Nephron (organoid): ENCODE measurements around the gene PKHD1.

Source experiments
- H3K27ac Mint-ChIP-seq, 3 experiments: 2 replicates each; pipeline ENCODE4 v1.8.0; 2020; ENCODE audit warnings: mixed read lengths in 3 of 3, mild to moderate bottlenecking in 2 of 3, moderate library complexity in 1 of 3
- H3K27me3 Mint-ChIP-seq: 2 replicates; pipeline ENCODE4 v1.8.0; 2021; ENCODE audit warnings: low read depth, mild to moderate bottlenecking, moderate library complexity, mixed read lengths
- H3K36me3 Mint-ChIP-seq: 2 replicates; pipeline ENCODE4 v1.8.0; 2020; ENCODE audit warnings: low read depth, mixed read lengths
- H3K4me1 Mint-ChIP-seq: 2 replicates; pipeline ENCODE4 v1.8.0; 2020; ENCODE audit warnings: mixed read lengths
- H3K4me3 Mint-ChIP-seq, 3 experiments: 2 replicates each; pipeline ENCODE4 v1.8.0; 2020; ENCODE audit warnings: mild to moderate bottlenecking in 3 of 3, mixed read lengths in 3 of 3, moderate library complexity in 2 of 3
- H3K9me3 Mint-ChIP-seq: 2 replicates; pipeline ENCODE4 v1.8.0; 2020; ENCODE audit warnings: mixed read lengths
- CTCF ChIP-seq, 3 experiments: fragments of 200-600 bp; sonication (generic); IDR thresholded peaks; one replicate each; pipeline ENCODE4 v1.5.0; 2021; ENCODE audit warnings: antibody characterized with exemption in 3 of 3; ENCODE audit not compliant: unreplicated experiment in 3 of 3

Gene PKHD1

GRCh38 chr6:52053038-52053695 lies 34.2 kb downstream of the PKHD1 start:
- no peaks in the 10 kb centered on the region for H3K4me1 Mint-ChIP-seq
- peak overlapping the region; percentile 48 to 70 (median 63) for H3K27ac Mint-ChIP-seq
- no peak overlapping the region for H3K4me3 Mint-ChIP-seq
- peaks cover 4% of the 10 kb centered on the region for H3K36me3 Mint-ChIP-seq
- H3K27me3 Mint-ChIP-seq: peaks cover 6% of the 10 kb centered on the region
- no peak for TF ChIP-seq CTCF (IDR thresholded peaks at IDR 0.05; ENCODE audit: unreplicated experiment in 3 of 3)
- H3K9me3 Mint-ChIP-seq: no peaks in the 10 kb centered on the region

GRCh38 chr6:52050051-52050405 lies 37.4 kb downstream of the PKHD1 start:
- Mint-ChIP-seq H3K27ac (peak overlapping the region in 1 of 3 experiments; percentile 18), H3K9me3 (no peaks in the 10 kb centered on the region), H3K4me1 (peaks cover 26% of the 10 kb centered on the region), H3K27me3 (peaks cover 6% of the 10 kb centered on the region), H3K4me3 (no peak overlapping the region), H3K36me3 (no peaks in the 10 kb centered on the region)
- TF ChIP-seq CTCF (IDR thresholded peaks at IDR 0.05; ENCODE audit: unreplicated experiment in 3 of 3): no peak

- H3K4me3 Mint-ChIP-seq: no peak overlapping the region
- H3K36me3 Mint-ChIP-seq: no peaks in the 10 kb centered on the region
- TF ChIP-seq CTCF (IDR thresholded peaks at IDR 0.05; ENCODE audit: unreplicated experiment in 3 of 3): peak; percentile 69 to 75 (median 69)
- H3K9me3 Mint-ChIP-seq: no peaks in the 10 kb centered on the region
- peak overlapping the region in 2 of 3 experiments; percentile 28 to 57 for H3K27ac Mint-ChIP-seq
- H3K4me1 Mint-ChIP-seq: peaks cover 29% of the 10 kb centered on the region
- H3K27me3 Mint-ChIP-seq: peaks cover 6% of the 10 kb centered on the region
Measured at GRCh38 chr6:52049252-52050050, 38.0 kb downstream of the PKHD1 start.

- no peaks in the 10 kb centered on the region for H3K27me3 Mint-ChIP-seq
- no peak for TF ChIP-seq CTCF (IDR thresholded peaks at IDR 0.05; ENCODE audit: unreplicated experiment in 3 of 3)
- peaks cover 29% of the 10 kb centered on the region for H3K4me1 Mint-ChIP-seq
- peak overlapping the region in 1 of 3 experiments; percentile 17 for H3K4me3 Mint-ChIP-seq
- H3K36me3 Mint-ChIP-seq: peaks cover 6% of the 10 kb centered on the region
- H3K9me3 Mint-ChIP-seq: no peaks in the 10 kb centered on the region
- H3K27ac Mint-ChIP-seq: peak overlapping the region in 2 of 3 experiments; percentile 50 to 59
Measured at GRCh38 chr6:52046456-52046855, 41.0 kb downstream of the PKHD1 start.

- H3K4me1 Mint-ChIP-seq: peaks cover 29% of the 10 kb centered on the region
- peaks cover 6% of the 10 kb centered on the region for H3K36me3 Mint-ChIP-seq
- H3K27ac Mint-ChIP-seq: no peak overlapping the region
- H3K27me3 Mint-ChIP-seq: no peaks in the 10 kb centered on the region
- TF ChIP-seq CTCF (IDR thresholded peaks at IDR 0.05; ENCODE audit: unreplicated experiment in 3 of 3): no peak
- H3K4me3 Mint-ChIP-seq: no peak overlapping the region
- H3K9me3 Mint-ChIP-seq: no peaks in the 10 kb centered on the region
Measured at GRCh38 chr6:52045481-52045880, 41.9 kb downstream of the PKHD1 start.
